Loucy (cell line): ENCODE data around the gene NBEAL2.

Source experiments
- CTCF ChIP-seq: fragments of 200-600 bp; sonication (generic); conservative IDR thresholded peaks from 2 replicates; pipeline ENCODE4 v1.5.1; 2014; ENCODE audit warnings: mild to moderate bottlenecking, antibody characterized with exemption, low read length
- EZH2phosphoT487 ChIP-seq: fragments of 200-600 bp; IDR thresholded peaks from 2 replicates; pipeline ENCODE4 v1.6.1; 2018; ENCODE audit warnings: antibody characterized with exemption, mild to moderate bottlenecking, moderate library complexity, borderline replicate concordance

GRCh38 chr3:46999516-47000197 is 20.2 kb downstream of the NBEAL2 start:
- TF ChIP-seq CTCF (no peak), EZH2phosphoT487 (no peak)
